PFSK-1 (cell line): Measurements from ENCODE around the gene TGM6.

Experiments used
- POLR2AphosphoS5 ChIP-seq: IDR thresholded peaks from 2 replicates; pipeline ENCODE4 v1.6.1; 2012; ENCODE audit warnings: low read depth, mild to moderate bottlenecking, control low read depth, low read length, moderate library complexity
- TAF1 ChIP-seq: IDR thresholded peaks from 2 replicates; pipeline ENCODE4 v1.6.1; 2012; ENCODE audit warnings: low read length, control low read depth, borderline replicate concordance; ENCODE audit not compliant: insufficient read depth

DNA sequence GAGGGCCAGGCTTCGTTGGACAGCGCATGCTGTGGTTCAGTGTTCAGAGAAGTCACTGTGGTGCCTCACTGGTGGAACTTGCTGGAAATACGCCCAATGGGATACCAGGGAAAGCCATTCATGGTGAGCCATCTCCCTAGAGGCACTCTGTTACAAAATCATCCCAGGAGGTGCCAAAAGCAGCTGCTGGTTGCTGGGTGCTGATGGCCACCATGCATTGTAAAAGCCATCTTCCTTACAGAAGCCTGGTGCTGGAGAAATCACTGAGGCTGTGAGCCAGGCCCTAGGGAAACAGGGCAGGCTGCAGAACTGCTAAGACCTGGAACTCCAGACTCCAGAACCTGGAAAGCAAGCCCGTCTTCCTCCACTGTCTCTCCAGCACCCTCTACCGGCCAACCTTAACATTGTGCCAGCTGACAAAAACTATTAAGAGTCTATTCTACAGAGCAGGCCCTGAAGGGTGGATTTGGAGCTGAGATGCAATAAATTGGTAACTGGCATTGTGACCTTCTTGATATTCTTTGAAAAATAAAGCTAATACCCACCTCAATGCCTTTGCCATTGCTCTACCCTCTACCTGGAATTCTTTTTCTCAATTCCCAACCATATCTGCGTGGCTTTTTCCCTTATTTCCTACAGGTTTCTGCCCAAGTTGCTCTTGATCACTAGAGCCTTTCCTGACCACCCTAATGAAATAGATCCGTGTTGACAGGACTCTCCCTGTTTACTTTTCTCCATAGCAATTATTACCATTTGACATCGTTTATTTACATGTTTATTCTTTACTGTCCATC, 71.4 kb downstream of the TGM6 start:
- TF ChIP-seq POLR2AphosphoS5 (no peak), TAF1 (no peak)
